Psoas muscle (tissue), 8 donors: Measurements from ENCODE around the gene GOLGA1. TPM values are rescaled to one million over a fixed set of nuclear protein-coding genes. Genes with fewer than 3 reads are reported as not detected.

Source experiments
- ATAC-seq, 4 donors: fragments of 200-7000 bp; cut with Tn5 transposase; one replicate each; pipeline ENCODE4 v1.9.1; 2020; ENCODE audit warnings: moderate library complexity in 3 of 4, mild to moderate bottlenecking in 2 of 4
- DNase-seq, 2 donors: peaks; one replicate each; pipeline ENCODE4 v3.0.0-alpha.2; 2020
- H3K27ac ChIP-seq: fragments of 200-600 bp; one replicate; pipeline ENCODE4 v1.8.0; 2022
- H3K27me3 ChIP-seq, 3 donors: fragments of 200-600 bp in 1 of 3; one replicate each; pipeline versions ENCODE4 v1.6.1 to v1.8.0; 2013 to 2022; ENCODE audit warnings: low read length in 2 of 3, mild to moderate bottlenecking in 2 of 3, moderate library complexity in 1 of 3; ENCODE audit not compliant: insufficient read depth in 3 of 3
- H3K36me3 ChIP-seq, 2 donors: fragments of 200-600 bp in 1 of 2; one replicate each; pipeline versions ENCODE4 v1.6.1 to v1.8.0; 2013 to 2022; ENCODE audit warnings: low read depth in 1 of 2, mild to moderate bottlenecking in 1 of 2, moderate library complexity in 1 of 2; ENCODE audit not compliant: insufficient read depth in 1 of 2
- H3K4me1 ChIP-seq: fragments of 200-600 bp; one replicate; pipeline ENCODE4 v1.8.0; 2022
- H3K4me3 ChIP-seq: fragments of 200-600 bp; one replicate; pipeline ENCODE4 v1.8.0; 2022; ENCODE audit warnings: mild to moderate bottlenecking
- H3K9me3 ChIP-seq: fragments of 200-600 bp; one replicate; pipeline ENCODE4 v1.8.0; 2022
- CTCF ChIP-seq: fragments of 200-600 bp; IDR thresholded peaks from one replicate; pipeline ENCODE4 v1.8.0; 2022; ENCODE audit warnings: antibody characterized with exemption
- WGBS, 3 donors: extraction: QIAGEN DNeasy Blood & Tissue Kit; methylation state at CpG; one replicate each; pipeline versions ENCODE4 v1.1.6 to v1.1.7; 2013; 5-methylcytosine and 5-hydroxymethylcytosine counted together
- intact Hi-C, 2 donors: fragments of 100-400 bp; cut with DNase I; formaldehyde crosslinking; loops; one replicate each; pipeline versions ENCODE4 v1.11.0 to v1.14.2; 2022
- polyA plus RNA-seq, 3 donors: library from polyadenylated mRNA; stranded (reverse); fragments of 200-250 nt; gene quantifications; one replicate each; pipeline ENCODE4 v1.2.3, GENCODE V29; 2013
- total RNA-seq, 4 donors: library from RNA; stranded (reverse); fragmentation: NEBNext Ultra II Directional in 2 of 4; extraction: Animal tissue kit (Norgen Biotek cat#: 25700) in 2 of 4; gene quantifications; one replicate each; pipeline versions ENCODE4 v1.2.1 to v1.2.4, GENCODE V29; 2021 to 2023
- donor health status: healthy with polysubstance abuse.
- donor health status: DM: no; HTN: no; CAD: no; lungs with moderate emphysema.
- donor health status: Bipolar disorder and iron deficiency.
- donor health status: healthy.
- donor health status: DM: yes; HTN: yes; CAD: no.
- donor health status: DM: no; HTN: no; CAD: no.
- donor health status: DM: no; HTN: no; CAD: no.
- donor health status: DM: yes; HTN: yes; CAD: no.

Gene GOLGA1
- total and polyA plus RNA-seq, 7 donors, result 8.0 to 23.0 (median 15.2) TPM

- no peaks in the 10 kb centered on the region for H3K9me3 ChIP-seq
- DNase-seq (no peak), ATAC-seq (no peak)
- 79 to 82% (median 81%) methylated on average over 8 of the region's 8 CpGs for WGBS, 3 donors
- H3K27me3 ChIP-seq, result no peaks in the 10 kb centered on the region
- intact Hi-C loops, result no loop called here
- H3K4me1 ChIP-seq, result peaks cover 20% of the 10 kb centered on the region
- no peak overlapping the region for H3K4me3 ChIP-seq
- peaks cover 0 to 29% of the 10 kb centered on the region in 2 donors for H3K36me3 ChIP-seq
- H3K27ac ChIP-seq, result no peak overlapping the region
- TF ChIP-seq CTCF, result no peak
Observed at GRCh38 chr9:124854161-124854560, 86.7 kb downstream of the GOLGA1 start.

DNA sequence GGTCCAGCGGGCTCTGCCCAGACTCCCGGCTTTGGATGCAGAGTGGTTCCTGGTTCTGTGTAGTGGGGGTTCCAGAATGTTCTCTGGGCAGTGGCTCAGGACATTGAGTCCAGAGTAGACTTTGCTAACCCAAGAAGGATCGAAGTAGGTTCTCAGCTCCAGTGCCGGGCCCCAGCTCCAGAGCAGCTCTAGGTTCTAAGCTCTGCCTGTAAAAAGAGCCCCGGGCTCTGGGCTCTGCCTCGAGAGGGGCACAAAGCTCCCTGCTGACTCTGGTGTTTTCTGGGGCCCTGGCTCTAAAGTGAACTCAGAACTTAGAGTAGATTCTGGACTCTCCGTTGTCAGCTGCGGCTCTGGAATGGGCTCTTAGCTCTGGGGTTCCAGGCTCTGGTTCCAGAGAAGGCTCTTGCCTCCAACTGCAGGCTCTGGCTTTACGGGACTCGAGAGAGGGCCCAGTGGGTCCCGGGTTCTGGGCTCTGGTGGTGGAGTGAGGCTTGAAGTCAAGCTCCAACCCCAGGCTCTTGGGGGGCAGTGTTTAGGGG lies 87.2 kb downstream of the GOLGA1 start:
- TF ChIP-seq CTCF, result no peak
- no peak for ATAC-seq
- intact Hi-C loops, result loop anchor here in 1 of 2 donors (1.0 kb wide), 1 partner anchor 79 kb away; no protein-coding TSS in a partner anchor
- peak overlapping the region; percentile 64 for H3K4me3 ChIP-seq
- H3K27ac ChIP-seq, result peak overlapping the region; percentile 9
- H3K4me1 ChIP-seq, result peaks cover 15% of the 10 kb centered on the region
- DNase-seq, result no peak
- peaks cover 0 to 24% of the 10 kb centered on the region in 2 donors for H3K36me3 ChIP-seq
- 60 to 69% (median 66%) methylated on average over 11 of the region's 11 CpGs for WGBS, 3 donors
- H3K27me3 ChIP-seq, result no peaks in the 10 kb centered on the region
- H3K9me3 ChIP-seq, result no peaks in the 10 kb centered on the region

GRCh38 chr9:124852829-124853531 lies 87.9 kb downstream of the GOLGA1 start, which contains the start of gene WDR38:
TSS of gene WDR38 (plus strand) at chr9:124853460. CDS start at chr9:124853532, 72 bp downstream.
- 0 to 1% (median 1%) methylated on average over 31 to 51 of the region's 51 CpGs for WGBS, 3 donors
- H3K36me3 ChIP-seq, result peaks cover 0 to 17% of the 10 kb centered on the region in 2 donors
- H3K27ac ChIP-seq, result peak within 1 kb of the TSS; percentile 73
- TF ChIP-seq CTCF, result peak; percentile 99
- peaks cover 14% of the 10 kb centered on the region for H3K4me1 ChIP-seq
- H3K4me3 ChIP-seq, result peak within 1 kb of the TSS; percentile 64
- ATAC-seq (peak; percentile 89 to 92 (median 91)), DNase-seq (peak; percentile 83 to 92)
- intact Hi-C loops, result loop anchor here (1.0 kb wide), 2 partner anchors 79 to 81 kb away; no protein-coding TSS in a partner anchor
- no peaks in the 10 kb centered on the region for H3K9me3 ChIP-seq
- no peaks in the 10 kb centered on the region for H3K27me3 ChIP-seq

DNA sequence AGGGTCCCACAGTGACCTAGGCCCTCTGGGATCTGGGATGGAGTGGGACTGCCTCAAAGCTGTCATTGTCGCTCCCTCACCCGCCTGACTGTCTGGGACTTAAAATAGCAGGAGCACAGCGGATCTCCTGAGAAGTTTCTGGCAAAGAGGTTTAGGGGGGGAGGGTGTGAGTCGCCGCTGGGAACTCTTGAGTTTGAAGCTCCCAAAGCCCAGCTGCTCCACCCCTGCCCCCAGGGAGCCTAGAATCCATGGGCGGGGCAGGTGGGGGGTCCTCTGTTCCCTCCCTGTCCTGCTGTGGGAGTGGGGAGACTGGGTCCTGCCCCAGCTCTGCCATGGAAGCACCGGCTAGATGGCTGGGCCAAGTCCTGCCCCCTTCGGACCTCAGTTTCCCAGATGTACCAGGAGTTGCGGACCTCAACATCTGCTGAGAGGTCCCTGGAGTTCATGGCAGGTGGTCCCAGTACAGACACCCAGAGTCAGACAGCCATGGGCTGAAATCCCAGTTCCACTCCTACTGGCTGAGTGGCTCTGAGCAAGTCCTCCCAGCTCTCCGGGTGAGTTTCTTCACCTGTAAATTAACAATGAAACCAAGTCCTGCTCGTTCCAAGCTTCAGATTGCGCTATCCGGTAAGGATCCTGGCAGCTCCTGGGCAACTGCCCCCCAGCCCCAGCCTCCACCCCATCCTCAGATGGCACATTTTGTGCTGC lies 88.6 kb downstream of the GOLGA1 start:
- no peak for TF ChIP-seq CTCF
- H3K9me3 ChIP-seq, result no peaks in the 10 kb centered on the region
- WGBS, 3 donors, result 11 to 34% (median 15%) methylated on average over 12 to 13 of the region's 13 CpGs
- peak overlapping the region; percentile 64 for H3K4me3 ChIP-seq
- no peaks in the 10 kb centered on the region for H3K27me3 ChIP-seq
- peaks cover 0 to 10% of the 10 kb centered on the region in 2 donors for H3K36me3 ChIP-seq
- intact Hi-C loops, result loop anchor here in 1 of 2 donors (1.0 kb wide), 1 partner anchor 80 kb away; no protein-coding TSS in a partner anchor
- peak overlapping the region; percentile 73 for H3K27ac ChIP-seq
- H3K4me1 ChIP-seq, result peaks cover 14% of the 10 kb centered on the region
- ATAC-seq (peak; percentile 41 to 71 (median 52)), DNase-seq (peak in 1 of 2 donors; percentile 78)
